Psoas muscle (tissue), 8 donors: ENCODE data around the gene TENT5A. TPM values are rescaled to one million over a fixed set of nuclear protein-coding genes. Genes with fewer than 3 reads are reported as not detected.
A peak's percentile ranks its signal among the peaks of the same experiment; 100 is the strongest.

Experiments used
- ATAC-seq, 4 donors: fragments of 200-7000 bp; cut with Tn5 transposase; one replicate each; pipeline ENCODE4 v1.9.1; 2020; ENCODE audit warnings: moderate library complexity in 3 of 4, mild to moderate bottlenecking in 2 of 4
- DNase-seq, 2 donors: peaks; one replicate each; pipeline ENCODE4 v3.0.0-alpha.2; 2020
- H3K27ac ChIP-seq: fragments of 200-600 bp; one replicate; pipeline ENCODE4 v1.8.0; 2022
- H3K27me3 ChIP-seq, 3 donors: fragments of 200-600 bp in 1 of 3; one replicate each; pipeline versions ENCODE4 v1.6.1 to v1.8.0; 2013 to 2022; ENCODE audit warnings: low read length in 2 of 3, mild to moderate bottlenecking in 2 of 3, moderate library complexity in 1 of 3; ENCODE audit not compliant: insufficient read depth in 3 of 3
- H3K36me3 ChIP-seq, 2 donors: fragments of 200-600 bp in 1 of 2; one replicate each; pipeline versions ENCODE4 v1.6.1 to v1.8.0; 2013 to 2022; ENCODE audit warnings: low read depth in 1 of 2, mild to moderate bottlenecking in 1 of 2, moderate library complexity in 1 of 2; ENCODE audit not compliant: insufficient read depth in 1 of 2
- H3K4me1 ChIP-seq: fragments of 200-600 bp; one replicate; pipeline ENCODE4 v1.8.0; 2022
- H3K4me3 ChIP-seq: fragments of 200-600 bp; one replicate; pipeline ENCODE4 v1.8.0; 2022; ENCODE audit warnings: mild to moderate bottlenecking
- H3K9me3 ChIP-seq: fragments of 200-600 bp; one replicate; pipeline ENCODE4 v1.8.0; 2022
- WGBS, 3 donors: extraction: QIAGEN DNeasy Blood & Tissue Kit; methylation state at CpG; one replicate each; pipeline versions ENCODE4 v1.1.6 to v1.1.7; 2013; 5-methylcytosine and 5-hydroxymethylcytosine counted together
- intact Hi-C, 2 donors: fragments of 100-400 bp; cut with DNase I; formaldehyde crosslinking; loops; one replicate each; pipeline versions ENCODE4 v1.11.0 to v1.14.2; 2022
- polyA plus RNA-seq, 3 donors: library from polyadenylated mRNA; stranded (reverse); fragments of 200-250 nt; gene quantifications; one replicate each; pipeline ENCODE4 v1.2.3, GENCODE V29; 2013
- total RNA-seq, 4 donors: library from RNA; stranded (reverse); fragmentation: NEBNext Ultra II Directional in 2 of 4; extraction: Animal tissue kit (Norgen Biotek cat#: 25700) in 2 of 4; gene quantifications; one replicate each; pipeline versions ENCODE4 v1.2.1 to v1.2.4, GENCODE V29; 2021 to 2023
- TF ChIP-seq, protein P1 (sequence below): fragments of 200-600 bp; IDR thresholded peaks from one replicate; pipeline ENCODE4 v1.8.0; 2022; ENCODE audit warnings: antibody characterized with exemption
- donor health status: healthy with polysubstance abuse.
- donor health status: DM: no; HTN: no; CAD: no; lungs with moderate emphysema.
- donor health status: Bipolar disorder and iron deficiency.
- donor health status: healthy.
- donor health status: DM: yes; HTN: yes; CAD: no.
- donor health status: DM: no; HTN: no; CAD: no.
- donor health status: DM: no; HTN: no; CAD: no.
- donor health status: DM: yes; HTN: yes; CAD: no.

TENT5A gene
- total and polyA plus RNA-seq, 7 donors, result 0.94 to 4.3 (median 2.1) TPM

DNA sequence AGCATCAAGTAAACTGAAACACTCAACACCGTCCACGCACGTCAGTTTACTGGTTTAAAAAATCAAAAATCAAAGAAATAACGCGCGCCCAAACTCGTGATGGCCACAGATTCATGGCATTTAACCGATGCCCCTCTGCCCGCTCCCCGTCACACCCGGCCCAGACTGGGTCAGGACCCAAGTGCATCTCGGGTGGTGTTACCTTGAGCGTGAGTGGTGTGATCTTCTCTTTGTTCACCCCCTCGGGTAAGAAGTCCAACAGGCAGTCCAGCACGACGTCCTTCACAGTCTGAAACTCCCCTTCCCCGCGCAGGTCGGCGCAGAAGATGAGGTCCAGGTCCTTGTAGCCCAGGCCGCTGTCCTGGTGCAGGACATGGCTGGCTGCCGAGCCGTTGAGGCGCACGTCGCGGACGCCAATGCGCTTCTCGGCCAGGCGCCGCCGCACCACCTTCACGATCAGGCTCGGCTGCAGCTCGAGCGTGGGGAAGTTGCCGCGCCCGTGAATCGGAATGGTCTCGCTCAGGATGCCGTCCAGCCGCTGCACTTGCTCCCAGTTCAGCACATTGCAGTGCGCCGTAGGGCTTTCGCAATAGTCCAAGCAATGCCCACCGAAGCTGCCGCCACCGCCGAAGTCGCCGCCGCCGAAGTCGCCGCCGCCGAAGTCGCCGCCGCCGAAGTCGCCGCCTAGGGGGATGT, 945 bp downstream of the TENT5A start:
- TF ChIP-seq, protein P1, sequence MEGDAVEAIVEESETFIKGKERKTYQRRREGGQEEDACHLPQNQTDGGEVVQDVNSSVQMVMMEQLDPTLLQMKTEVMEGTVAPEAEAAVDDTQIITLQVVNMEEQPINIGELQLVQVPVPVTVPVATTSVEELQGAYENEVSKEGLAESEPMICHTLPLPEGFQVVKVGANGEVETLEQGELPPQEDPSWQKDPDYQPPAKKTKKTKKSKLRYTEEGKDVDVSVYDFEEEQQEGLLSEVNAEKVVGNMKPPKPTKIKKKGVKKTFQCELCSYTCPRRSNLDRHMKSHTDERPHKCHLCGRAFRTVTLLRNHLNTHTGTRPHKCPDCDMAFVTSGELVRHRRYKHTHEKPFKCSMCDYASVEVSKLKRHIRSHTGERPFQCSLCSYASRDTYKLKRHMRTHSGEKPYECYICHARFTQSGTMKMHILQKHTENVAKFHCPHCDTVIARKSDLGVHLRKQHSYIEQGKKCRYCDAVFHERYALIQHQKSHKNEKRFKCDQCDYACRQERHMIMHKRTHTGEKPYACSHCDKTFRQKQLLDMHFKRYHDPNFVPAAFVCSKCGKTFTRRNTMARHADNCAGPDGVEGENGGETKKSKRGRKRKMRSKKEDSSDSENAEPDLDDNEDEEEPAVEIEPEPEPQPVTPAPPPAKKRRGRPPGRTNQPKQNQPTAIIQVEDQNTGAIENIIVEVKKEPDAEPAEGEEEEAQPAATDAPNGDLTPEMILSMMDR, result no peak
- ATAC-seq, result peak; percentile 23 to 48 (median 32)
- intact Hi-C loops, result loop anchor here (5.0 to 10.0 kb wide), 3 partner anchors 54 to 1537 kb away; no protein-coding TSS in a partner anchor
- peak; percentile 71 to 83 for DNase-seq
- 5 to 11% (median 6%) methylated on average over 52 to 65 of the region's 65 CpGs for WGBS, 3 donors
- Histone ChIP-seq H3K27ac (peak overlapping the region; percentile 88), H3K27me3 (no peaks in the 10 kb centered on the region), H3K36me3 (no peaks in the 10 kb centered on the region), H3K4me3 (peak overlapping the region; percentile 75), H3K4me1 (peaks cover 26% of the 10 kb centered on the region), H3K9me3 (no peaks in the 10 kb centered on the region)

DNA sequence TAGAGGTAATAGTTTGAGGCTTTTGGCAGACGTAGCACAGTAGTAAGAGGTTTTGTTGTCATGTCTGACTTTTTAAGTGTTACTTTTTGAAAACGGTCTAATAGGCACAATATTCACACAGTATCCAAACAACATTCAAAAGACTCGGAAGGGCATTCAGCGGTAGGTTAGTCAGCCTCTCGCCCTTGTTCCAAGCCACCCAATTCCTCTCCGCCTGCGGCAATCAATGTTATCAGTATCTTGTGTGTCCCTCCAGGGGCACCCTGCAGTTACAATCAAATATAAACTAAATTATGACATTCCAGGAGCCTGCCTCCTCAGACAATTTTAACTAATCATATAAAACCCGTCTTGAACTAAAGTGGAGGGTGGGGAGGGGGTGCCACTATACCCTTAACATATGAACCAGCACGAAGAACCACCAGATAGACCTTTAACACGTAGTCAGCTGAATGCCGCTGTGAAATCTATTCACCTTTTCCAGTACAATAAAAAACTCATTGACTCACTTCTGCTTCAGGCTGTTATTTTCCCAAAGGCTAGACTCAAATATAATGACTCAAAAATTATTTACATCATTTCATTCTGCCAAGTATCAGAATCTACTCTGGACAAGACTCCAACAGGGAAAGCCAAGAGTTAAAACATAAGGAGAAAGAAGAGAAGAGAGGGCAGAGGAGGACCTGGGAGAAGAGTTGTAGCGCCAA, 1.6 kb downstream of the TENT5A start:
- H3K4me3 ChIP-seq, result peak overlapping the region; percentile 75
- H3K27ac ChIP-seq, result peak overlapping the region; percentile 88
- no peak for DNase-seq
- ATAC-seq, result no peak
- no peaks in the 10 kb centered on the region for H3K36me3 ChIP-seq
- intact Hi-C loops, result loop anchor here (5.0 to 10.0 kb wide), 3 partner anchors 54 to 1536 kb away; no protein-coding TSS in a partner anchor
- 20 to 63% (median 33%) methylated on average over 12 of the region's 12 CpGs for WGBS, 3 donors
- TF ChIP-seq, protein P1, result no peak
- H3K4me1 ChIP-seq, result peaks cover 26% of the 10 kb centered on the region
- H3K27me3 ChIP-seq, result no peaks in the 10 kb centered on the region
- H3K9me3 ChIP-seq, result no peaks in the 10 kb centered on the region

DNA sequence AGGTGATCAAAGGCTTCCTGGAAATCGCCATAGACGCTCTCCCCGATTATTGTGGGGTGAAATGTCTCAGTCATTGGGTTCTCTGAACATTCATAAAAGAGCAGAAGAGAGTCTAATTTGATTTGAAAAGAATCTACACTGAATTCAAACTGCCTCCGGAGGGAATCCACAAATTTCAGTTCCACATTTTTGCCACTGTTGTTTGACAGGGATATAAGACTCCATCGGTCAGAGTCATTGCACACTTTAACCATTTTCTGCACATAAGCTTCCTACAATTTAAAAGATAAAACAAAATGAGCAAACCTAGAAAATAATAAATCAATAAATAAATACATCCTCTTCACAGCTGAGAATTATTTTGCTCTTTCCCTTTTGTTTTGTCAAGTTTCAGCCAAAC, 2.3 kb downstream of the TENT5A start:
- intact Hi-C loops, result loop anchor here (5.0 to 10.0 kb wide), 3 partner anchors 53 to 1535 kb away; no protein-coding TSS in a partner anchor
- WGBS, 3 donors, result 25 to 60% (median 26%) methylated on average over 5 of the region's 5 CpGs
- H3K9me3 ChIP-seq, result no peaks in the 10 kb centered on the region
- TF ChIP-seq, protein P1, result no peak
- H3K4me1 ChIP-seq, result peaks cover 26% of the 10 kb centered on the region
- DNase-seq (no peak), ATAC-seq (no peak)
- no peaks in the 10 kb centered on the region for H3K36me3 ChIP-seq
- peak overlapping the region; percentile 75 for H3K4me3 ChIP-seq
- peak overlapping the region; percentile 88 for H3K27ac ChIP-seq
- no peaks in the 10 kb centered on the region for H3K27me3 ChIP-seq

DNA sequence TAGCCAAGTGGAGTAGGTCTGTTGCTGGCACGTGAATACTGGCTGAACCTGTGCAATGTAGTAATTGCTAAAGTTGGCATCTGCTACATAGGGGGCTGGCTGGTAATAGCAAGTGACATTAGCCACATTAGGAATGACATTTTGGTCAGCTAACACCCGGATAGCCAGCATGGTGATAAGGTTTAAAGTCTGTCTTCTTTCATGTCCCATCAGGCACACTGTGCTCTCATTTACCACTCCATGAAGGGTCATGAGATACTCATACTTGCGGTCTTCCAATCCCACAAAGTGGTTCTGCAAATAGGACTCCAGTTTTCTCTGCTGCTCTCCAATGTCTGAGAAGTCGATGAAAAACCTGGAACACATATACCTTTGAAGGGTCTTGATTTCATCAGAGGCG, 2.8 kb downstream of the TENT5A start:
- 29 to 45% (median 37%) methylated on average over 5 of the region's 5 CpGs for WGBS, 3 donors
- peak overlapping the region; percentile 88 for H3K27ac ChIP-seq

More for the DNA sequence above, 2.8 kb downstream of the TENT5A start:
- no peak for ATAC-seq
- H3K9me3 ChIP-seq, result no peaks in the 10 kb centered on the region
- no peaks in the 10 kb centered on the region for H3K27me3 ChIP-seq
- peak overlapping the region; percentile 75 for H3K4me3 ChIP-seq
- H3K4me1 ChIP-seq, result peaks cover 26% of the 10 kb centered on the region
- DNase-seq, result no peak
- intact Hi-C loops, result loop anchor here (5.0 to 10.0 kb wide), 3 partner anchors 52 to 1535 kb away; no protein-coding TSS in a partner anchor
- no peaks in the 10 kb centered on the region for H3K36me3 ChIP-seq
- TF ChIP-seq, protein P1, result no peak
